ENCODE data around the gene PAH.

Gene PAH

GRCh38 chr12:102905229-102905628 is 11.8 kb downstream of the PAH start:
- H3K4me3 ChIP-seq (ENCODE audit: low read depth, low read length), result no peak overlapping the region
- H3K27ac ChIP-seq, result no peak overlapping the region
- no peak for DNase-seq
- H3K27me3 ChIP-seq (replicated peaks), result no peaks in the 10 kb centered on the region
- in situ Hi-C loops (cut with HindIII; ENCODE audit: low pct_ligation_motif_present, low sequenced_read_pairs), result no loop called here
- H3K36me3 ChIP-seq (replicated peaks), result no peaks in the 10 kb centered on the region
- no peak for TF ChIP-seq CTCF (IDR thresholded peaks at IDR 0.05; ENCODE audit: low read depth, low read length, missing control alignments)

GRCh38 chr12:102903337-102904007 is 13.6 kb downstream of the PAH start:
- no peaks in the 10 kb centered on the region for H3K36me3 ChIP-seq (replicated peaks)
- no peak overlapping the region for H3K27ac ChIP-seq
- no peaks in the 10 kb centered on the region for H3K27me3 ChIP-seq (replicated peaks)
- H3K4me3 ChIP-seq (ENCODE audit: low read depth, low read length), result no peak overlapping the region
- in situ Hi-C loops (cut with HindIII; ENCODE audit: low pct_ligation_motif_present, low sequenced_read_pairs), result no loop called here
- TF ChIP-seq CTCF (IDR thresholded peaks at IDR 0.05; ENCODE audit: low read depth, low read length, missing control alignments), result no peak
- DNase-seq, result no peak

- DNase-seq, result no peak
- H3K4me3 ChIP-seq (ENCODE audit: low read depth, low read length), result no peak overlapping the region
- H3K27ac ChIP-seq, result no peak overlapping the region
- no peak for TF ChIP-seq CTCF (IDR thresholded peaks at IDR 0.05; ENCODE audit: low read depth, low read length, missing control alignments)
- in situ Hi-C loops (cut with HindIII; ENCODE audit: low pct_ligation_motif_present, low sequenced_read_pairs), result no loop called here
- no peaks in the 10 kb centered on the region for H3K36me3 ChIP-seq (replicated peaks)
- H3K27me3 ChIP-seq (replicated peaks), result no peaks in the 10 kb centered on the region
These were observed 15.0 kb downstream of the PAH start for GRCh38 chr12:102902093-102902492.

- DNase-seq, result no peak
- no peak for TF ChIP-seq CTCF (IDR thresholded peaks at IDR 0.05; ENCODE audit: low read depth, low read length, missing control alignments)
- Histone ChIP-seq H3K4me3 (ENCODE audit: low read depth, low read length) (no peak overlapping the region), H3K27ac (no peak overlapping the region), H3K36me3 (replicated peaks) (no peaks in the 10 kb centered on the region), H3K27me3 (replicated peaks) (no peaks in the 10 kb centered on the region)
- in situ Hi-C loops (cut with HindIII; ENCODE audit: low pct_ligation_motif_present, low sequenced_read_pairs), result no loop called here
These were observed 16.7 kb downstream of the PAH start for GRCh38 chr12:102900389-102900788.

- in situ Hi-C loops (cut with HindIII; ENCODE audit: low pct_ligation_motif_present, low sequenced_read_pairs), result no loop called here
- Histone ChIP-seq H3K36me3 (replicated peaks) (no peaks in the 10 kb centered on the region), H3K27me3 (replicated peaks) (no peaks in the 10 kb centered on the region), H3K4me3 (ENCODE audit: low read depth, low read length) (no peak overlapping the region), H3K27ac (no peak overlapping the region)
- DNase-seq, result no peak
- no peak for TF ChIP-seq CTCF (IDR thresholded peaks at IDR 0.05; ENCODE audit: low read depth, low read length, missing control alignments)
These were observed 21.0 kb downstream of the PAH start for GRCh38 chr12:102896067-102896466.

GRCh38 chr12:102891756-102892155 is 25.3 kb downstream of the PAH start:
- Histone ChIP-seq H3K27ac (no peak overlapping the region), H3K36me3 (replicated peaks) (no peaks in the 10 kb centered on the region), H3K27me3 (replicated peaks) (no peaks in the 10 kb centered on the region), H3K4me3 (ENCODE audit: low read depth, low read length) (no peak overlapping the region)
- DNase-seq, result no peak
- in situ Hi-C loops (cut with HindIII; ENCODE audit: low pct_ligation_motif_present, low sequenced_read_pairs), result no loop called here
- TF ChIP-seq CTCF (IDR thresholded peaks at IDR 0.05; ENCODE audit: low read depth, low read length, missing control alignments), result no peak

All from brain microvascular endothelial cell (primary cell).